ENCODE results near the gene ATP10A. TPM values are rescaled to one million over a fixed set of nuclear protein-coding genes. Genes with fewer than 3 reads are reported as not detected.

Gene ATP10A
- polyA plus RNA-seq, 1 of the 3 experiments (the other 2 are of a cell fraction): not detected

GRCh38 chr15:25697586-25697985 is 165.5 kb downstream of the ATP10A start:
- H4K20me1 ChIP-seq (ENCODE audit: insufficient read depth): no peaks in the 10 kb centered on the region
- H3K79me2 ChIP-seq (ENCODE audit: insufficient read depth): no peaks in the 10 kb centered on the region
- no peaks in the 10 kb centered on the region for H3K4me1 ChIP-seq (ENCODE audit: control insufficient read depth in 1 of 2, insufficient read depth in 2 of 2, low read depth in 1 of 2, low read length in 1 of 2)
- ChIA-PET POLR2A (no interaction called here), CTCF (interaction anchor here (0.8 to 5.2 kb wide), 3 partner anchors 12 to 23 kb away, joined by 3 to 23 read pairs (median 3); no protein-coding TSS in a partner anchor)
- H3K4me2 ChIP-seq: no peak overlapping the region
- no peak overlapping the region for H3K9ac ChIP-seq
- H3K36me3 ChIP-seq (replicated peaks in 1 of 2; ENCODE audit: control insufficient read depth in 1 of 2, insufficient read depth in 2 of 2, low read length in 1 of 2): no peaks in the 10 kb centered on the region
- no peak overlapping the region for H3K27ac ChIP-seq (ENCODE audit: low read depth in 2 of 2, low read length in 1 of 2)
- no peak overlapping the region for H2AFZ ChIP-seq (ENCODE audit: low read depth)
- H3K27me3 ChIP-seq (ENCODE audit: insufficient read depth): no peaks in the 10 kb centered on the region
- no peaks in the 10 kb centered on the region for H3K9me3 ChIP-seq
- no peak for DNase-seq
- H3K4me3 ChIP-seq (ENCODE audit: low read depth in 2 of 2, low read length in 1 of 2): no peak overlapping the region
- WGBS (ENCODE audit: low lambda C conversion rate): 36% methylated on average over 1 of the region's 1 CpG
- TF ChIP-seq TAF1 (IDR thresholded peaks at IDR 0.05; ENCODE audit: borderline replicate concordance, low read depth, low read length) (no peak), RXRA (IDR thresholded peaks at IDR 0.05; ENCODE audit: borderline replicate concordance, low read depth) (no peak), FOXM1 (IDR thresholded peaks at IDR 0.05; ENCODE audit: low read depth) (no peak), IRF3 (IDR thresholded peaks at IDR 0.05; ENCODE audit: low read depth, low read length) (no peak), YY1 (IDR thresholded peaks at IDR 0.05; ENCODE audit: low read depth) (no peak), GATA2 (CRISPR knock-in tag; IDR thresholded peaks at IDR 0.05) (no peak), SMC3 (IDR thresholded peaks at IDR 0.05; ENCODE audit: low read depth, low read length) (no peak), NFIC (IDR thresholded peaks at IDR 0.05; ENCODE audit: borderline replicate concordance) (no peak)
- no peaks in the 10 kb centered on the region for H3F3A ChIP-seq (replicated peaks; ENCODE audit: insufficient read depth)
- H3K9me2 ChIP-seq: no peaks in the 10 kb centered on the region

GRCh38 chr15:25695875-25696760 is 167.0 kb downstream of the ATP10A start:
- Histone ChIP-seq H2AFZ (ENCODE audit: low read depth) (no peak overlapping the region), H3K9me2 (no peaks in the 10 kb centered on the region), H3K4me2 (no peak overlapping the region), H3F3A (replicated peaks; ENCODE audit: insufficient read depth) (no peaks in the 10 kb centered on the region), H3K4me3 (ENCODE audit: low read depth in 2 of 2, low read length in 1 of 2) (no peak overlapping the region), H3K9ac (no peak overlapping the region), H3K4me1 (ENCODE audit: control insufficient read depth in 1 of 2, insufficient read depth in 2 of 2, low read depth in 1 of 2, low read length in 1 of 2) (no peaks in the 10 kb centered on the region), H3K27me3 (ENCODE audit: insufficient read depth) (no peaks in the 10 kb centered on the region), H4K20me1 (ENCODE audit: insufficient read depth) (no peaks in the 10 kb centered on the region), H3K9me3 (no peaks in the 10 kb centered on the region), H3K36me3 (replicated peaks in 1 of 2; ENCODE audit: control insufficient read depth in 1 of 2, insufficient read depth in 2 of 2, low read length in 1 of 2) (no peaks in the 10 kb centered on the region), H3K27ac (ENCODE audit: low read depth in 2 of 2, low read length in 1 of 2) (no peak overlapping the region), H3K79me2 (ENCODE audit: insufficient read depth) (no peaks in the 10 kb centered on the region)
- WGBS (ENCODE audit: low lambda C conversion rate): 60% methylated on average over 16 of the region's 17 CpGs
- no peak for TF ChIP-seq REST (IDR thresholded peaks at IDR 0.05; ENCODE audit: low read depth, low read length)
- TF ChIP-seq MEF2A (IDR thresholded peaks at IDR 0.05; ENCODE audit: borderline replicate concordance, low read depth): no peak
- no peak for TF ChIP-seq FOXJ3 (CRISPR knock-in tag; IDR thresholded peaks at IDR 0.05)
- no peak for TF ChIP-seq USF2 (IDR thresholded peaks at IDR 0.05; ENCODE audit: borderline replicate concordance, low read depth, low read length)
- TF ChIP-seq FOXM1 (IDR thresholded peaks at IDR 0.05; ENCODE audit: low read depth): no peak
- POLR2A ChIA-PET: interaction anchor here (0.6 kb wide), 1 partner anchor 10 kb away, joined by 3 read pairs; no protein-coding TSS in a partner anchor
- CTCF ChIA-PET: interaction anchor here (0.6 to 5.2 kb wide), 4 partner anchors 14 to 565 kb away, joined by 3 to 23 read pairs (median 4); no protein-coding TSS in a partner anchor
- no peak for DNase-seq
